Measurements from ENCODE around the gene YLPM1. TPM values are rescaled to one million over a fixed set of nuclear protein-coding genes. Genes with fewer than 3 reads are reported as not detected.

YLPM1 gene
- total and polyA plus RNA-seq, 12 donors: 8.4 to 45.9 (median 36.3) TPM

GRCh38 chr14:74838166-74838565 is 75.0 kb downstream of the YLPM1 start:
- WGBS, 2 donors: 30 to 54% methylated on average over 2 of the region's 2 CpGs
- DNase-seq: no peak
- TF ChIP-seq CTCF (IDR thresholded peaks at IDR 0.05): no peak
- Histone ChIP-seq H3K4me3 (peak overlapping the region in 3 of 10 donors; percentile 20 to 28 (median 25)), H3K9me3 (no peaks in the 10 kb centered on the region), H3K4me1 (peaks cover 0 to 34% (median 2%) of the 10 kb centered on the region in 9 donors), H3K36me3 (peaks cover 0 to 45% (median 4%) of the 10 kb centered on the region in 9 donors), H3K27me3 (no peaks in the 10 kb centered on the region), H3K27ac (peak overlapping the region in 8 of 10 donors; percentile 18 to 76 (median 56))
- intact Hi-C loops (cut with DNase I): no loop called here
- ATAC-seq: peak in 1 of 8 donors; percentile 38

GRCh38 chr14:74840603-74841030 is 77.5 kb downstream of the YLPM1 start:
- H3K4me1 ChIP-seq: peaks cover 0 to 39% (median 11%) of the 10 kb centered on the region in 9 donors
- ATAC-seq (no peak), DNase-seq (no peak)
- intact Hi-C loops (cut with DNase I): no loop called here
- TF ChIP-seq CTCF (IDR thresholded peaks at IDR 0.05): no peak
- no peak overlapping the region for H3K4me3 ChIP-seq
- no peak overlapping the region for H3K27ac ChIP-seq
- no peaks in the 10 kb centered on the region for H3K27me3 ChIP-seq
- 82 to 90% methylated on average over 5 of the region's 5 CpGs for WGBS, 2 donors
- H3K36me3 ChIP-seq: peaks cover 0 to 25% (median 4%) of the 10 kb centered on the region in 9 donors
- no peaks in the 10 kb centered on the region for H3K9me3 ChIP-seq

GRCh38 chr14:74841230-74842207 is 78.4 kb downstream of the YLPM1 start:
- ATAC-seq (no peak), DNase-seq (no peak)
- Histone ChIP-seq H3K4me1 (peaks cover 0 to 37% (median 13%) of the 10 kb centered on the region in 9 donors), H3K27me3 (no peaks in the 10 kb centered on the region), H3K36me3 (peaks cover 0 to 17% (median 0%) of the 10 kb centered on the region in 9 donors), H3K27ac (peak overlapping the region in 1 of 10 donors; percentile 50), H3K9me3 (no peaks in the 10 kb centered on the region), H3K4me3 (no peak overlapping the region)
- WGBS, 2 donors: 88 to 97% methylated on average over 4 of the region's 4 CpGs
- no peak for TF ChIP-seq CTCF (IDR thresholded peaks at IDR 0.05)
- intact Hi-C loops (cut with DNase I): no loop called here

GRCh38 chr14:74843653-74844052 is 80.5 kb downstream of the YLPM1 start:
- H3K27ac ChIP-seq: no peak overlapping the region
- H3K27me3 ChIP-seq: no peaks in the 10 kb centered on the region
- no peak overlapping the region for H3K4me3 ChIP-seq
- ATAC-seq (peak; percentile 39 to 87 (median 58)), DNase-seq (no peak)
- intact Hi-C loops (cut with DNase I): no loop called here
- no peaks in the 10 kb centered on the region for H3K9me3 ChIP-seq
- peaks cover 0 to 34% (median 5%) of the 10 kb centered on the region in 9 donors for H3K4me1 ChIP-seq
- peaks cover 0 to 14% (median 0%) of the 10 kb centered on the region in 9 donors for H3K36me3 ChIP-seq
- TF ChIP-seq CTCF (IDR thresholded peaks at IDR 0.05): no peak

Data from heart right ventricle (tissue), 16 donors.